HG02759 (cell line): ENCODE data around the gene SEMA3A.
A peak's percentile ranks its signal among the peaks of the same experiment; 100 is the strongest.

ENCODE experiments used
- ATAC-seq: cut with Tn5 transposase; IDR thresholded peaks from one replicate; pipeline ENCODE4 v1.9.1; 2021; ENCODE audit warnings: mild to moderate bottlenecking, moderate library complexity; ENCODE audit not compliant: unreplicated experiment

SEMA3A gene

DNA sequence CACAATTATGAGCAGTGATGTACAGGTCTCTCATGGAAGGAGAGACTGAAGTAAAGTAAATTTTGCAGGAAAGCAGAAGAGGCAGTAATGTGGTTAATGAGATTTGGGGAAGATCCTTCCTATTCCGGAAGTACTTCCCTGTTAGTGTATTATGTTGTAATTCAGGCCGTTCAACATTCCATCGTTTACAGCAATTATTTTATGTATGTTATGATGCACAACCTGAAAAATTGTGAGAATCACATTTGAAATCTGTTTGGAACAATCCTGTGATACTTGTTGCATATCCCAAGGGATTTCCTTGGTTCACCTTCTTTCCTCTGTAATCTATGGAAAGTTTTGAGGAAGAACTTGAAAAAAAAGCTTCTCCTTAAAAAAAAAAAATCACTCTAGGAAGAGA lies 247.8 kb downstream of the SEMA3A start:
- ATAC-seq = no peak

DNA sequence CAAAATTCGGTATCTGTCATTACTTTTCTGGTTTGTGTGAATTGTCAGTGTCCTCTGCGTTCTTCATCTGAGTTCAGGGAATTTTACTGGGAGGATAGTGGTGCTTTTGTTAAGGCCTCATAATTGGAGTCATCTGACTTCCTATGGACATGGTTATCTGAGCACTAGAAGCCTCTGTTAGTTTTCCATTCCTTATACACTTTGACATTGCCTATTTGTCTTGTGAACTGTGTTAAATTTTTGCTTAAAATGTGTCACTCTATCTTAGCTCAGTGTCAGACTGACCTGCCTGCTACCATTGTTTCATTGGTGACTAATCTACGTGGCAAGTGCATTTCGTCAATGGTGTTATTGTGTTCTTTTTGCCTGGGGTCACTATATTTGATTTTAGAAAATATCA lies 253.3 kb downstream of the SEMA3A start:
- ATAC-seq = no peak

- no peak for ATAC-seq
Observed at GRCh38 chr7:83937930-83938329, 256.7 kb downstream of the SEMA3A start.

DNA sequence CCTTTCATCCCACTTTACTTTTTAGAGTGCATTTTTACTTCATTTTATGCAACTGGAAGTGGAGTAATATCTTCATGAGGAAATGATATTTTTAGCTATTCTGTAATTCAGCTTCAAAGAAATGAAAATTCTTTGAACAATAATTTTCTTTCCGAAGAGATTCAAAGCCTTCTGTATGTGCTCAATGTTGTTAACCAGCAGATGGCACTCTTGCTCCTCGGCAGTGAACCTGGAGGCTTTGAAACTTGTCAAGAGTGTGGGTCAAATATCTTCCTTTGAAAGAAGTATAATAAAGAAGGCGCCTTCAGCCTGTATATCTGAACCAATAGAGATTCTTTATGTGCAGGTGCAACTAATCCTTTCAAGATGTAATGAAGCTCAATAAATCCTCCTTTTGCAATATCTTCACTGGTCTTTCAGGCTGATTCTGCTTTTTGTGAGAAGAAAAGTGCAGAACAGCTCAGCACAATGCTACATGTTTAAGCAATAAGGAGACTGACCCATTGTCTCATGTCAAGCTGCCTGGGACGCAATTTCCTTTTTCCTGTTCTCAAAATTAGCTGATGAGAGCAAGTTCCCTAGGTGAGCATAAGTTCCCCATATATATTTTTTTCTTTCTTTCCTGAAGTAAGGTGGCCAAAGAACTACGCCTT lies 258.4 kb downstream of the SEMA3A start:
- peak; percentile 87 for ATAC-seq

DNA sequence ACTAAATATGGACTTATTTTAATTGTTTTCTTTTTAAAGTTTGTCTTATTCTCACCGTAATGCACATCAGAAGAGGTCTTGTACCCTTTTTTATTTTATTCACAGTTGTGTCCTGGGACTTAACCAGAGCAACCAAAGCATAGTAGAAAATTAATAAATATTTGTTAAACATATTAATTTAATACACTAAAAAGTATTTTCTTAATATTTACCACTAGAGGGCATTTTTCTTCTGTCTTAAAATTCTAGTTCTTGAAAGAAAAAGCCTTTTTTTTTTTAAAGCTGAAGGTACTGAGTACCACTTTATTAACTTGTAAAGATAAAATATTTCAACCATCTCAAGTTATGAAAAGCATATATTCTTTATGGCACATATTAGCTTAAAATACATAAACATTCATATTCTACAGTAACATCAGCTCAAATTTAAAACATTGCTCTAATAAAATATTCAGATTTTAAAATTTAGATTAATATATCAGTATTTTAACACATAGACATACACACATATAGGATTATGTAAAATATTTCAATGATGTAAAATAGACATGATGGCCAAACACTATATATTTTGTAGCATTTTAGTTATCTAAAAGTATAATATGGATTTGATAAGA lies 260.4 kb downstream of the SEMA3A start:
- ATAC-seq = no peak

GRCh38 chr7:83931968-83932367 lies 262.6 kb downstream of the SEMA3A start:
- ATAC-seq = no peak

GRCh38 chr7:83930262-83930661 lies 264.3 kb downstream of the SEMA3A start:
- ATAC-seq = no peak

GRCh38 chr7:83925860-83926259 lies 268.7 kb downstream of the SEMA3A start:
- ATAC-seq = no peak

DNA sequence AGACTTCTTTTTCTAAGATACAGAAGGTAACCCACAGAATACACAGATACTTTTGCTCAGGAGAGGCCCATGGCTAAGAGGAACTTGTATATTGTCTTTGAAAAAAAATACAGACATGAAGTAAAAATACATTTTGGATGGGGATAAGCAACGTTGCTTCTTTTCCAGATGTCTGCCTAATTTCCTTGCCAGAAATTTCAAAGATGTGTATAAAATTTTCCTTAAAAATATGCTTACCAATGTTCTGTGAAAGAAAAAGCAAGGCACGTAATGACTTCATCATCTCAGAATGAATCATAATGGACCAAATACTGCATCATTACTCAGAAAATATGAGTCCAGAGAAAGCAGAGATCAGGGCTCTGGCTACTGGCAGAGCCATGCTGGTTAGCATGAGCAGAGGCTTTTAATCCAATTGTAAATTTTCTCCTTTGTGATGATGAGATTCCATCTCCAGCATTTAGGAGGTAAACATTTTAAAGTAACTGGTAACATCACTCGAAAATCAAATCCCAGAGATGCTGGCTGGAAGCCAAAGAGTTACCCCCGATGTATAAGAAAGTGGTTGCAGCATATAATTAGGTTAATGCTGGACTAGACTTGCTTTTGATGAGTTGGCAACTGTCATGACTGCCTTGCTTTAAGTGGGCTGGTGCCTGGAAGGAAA lies 272.5 kb downstream of the SEMA3A start:
- ATAC-seq = no peak

DNA sequence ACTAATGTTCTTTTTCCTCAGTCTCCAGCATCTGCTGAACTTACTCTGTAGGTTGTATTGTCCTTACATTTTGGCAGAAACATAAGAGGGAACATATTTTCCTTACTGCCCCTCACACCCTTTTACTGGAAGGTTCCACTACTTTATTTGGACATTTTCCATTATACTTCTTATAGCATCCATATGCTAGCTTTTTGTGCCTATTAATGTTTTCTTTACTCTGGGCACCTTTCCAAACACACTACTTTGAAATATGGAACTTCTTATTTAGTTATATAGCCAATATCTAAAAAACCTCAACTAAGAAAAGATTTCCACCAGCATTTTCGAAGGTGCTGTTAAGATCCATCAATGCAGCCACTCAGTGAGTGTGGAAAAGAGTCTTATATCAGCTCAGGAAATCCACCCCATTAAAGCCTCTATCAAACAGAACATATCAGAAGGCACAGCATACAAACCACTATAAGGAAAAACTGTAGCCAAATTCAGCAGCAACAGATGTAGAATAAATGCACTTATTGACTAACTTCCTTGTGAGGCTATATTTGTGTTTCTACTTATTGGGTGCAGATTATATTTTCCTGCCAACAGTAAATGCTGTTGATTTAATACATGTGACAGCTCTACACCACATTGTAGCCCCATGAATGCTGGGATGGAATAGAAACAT lies 273.2 kb downstream of the SEMA3A start:
- ATAC-seq = no peak

DNA sequence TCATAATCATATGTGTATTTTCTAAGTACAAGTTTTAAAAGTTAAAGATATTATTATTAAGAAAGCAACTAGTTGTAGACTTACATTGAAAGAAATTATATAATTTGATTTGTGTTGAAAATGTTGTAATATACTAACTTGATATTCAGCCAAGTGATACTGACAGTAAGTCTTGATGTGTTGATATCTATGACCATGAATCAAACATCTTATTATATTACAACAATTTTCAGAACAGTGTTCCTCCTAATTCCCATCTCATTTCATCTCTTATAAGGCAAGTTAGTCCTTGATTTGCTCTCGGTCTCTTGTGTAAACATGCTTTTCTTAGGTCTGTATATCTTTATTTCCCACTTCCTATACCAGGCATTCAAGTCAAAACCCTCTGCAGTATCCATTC lies 276.4 kb downstream of the SEMA3A start:
- ATAC-seq = no peak

DNA sequence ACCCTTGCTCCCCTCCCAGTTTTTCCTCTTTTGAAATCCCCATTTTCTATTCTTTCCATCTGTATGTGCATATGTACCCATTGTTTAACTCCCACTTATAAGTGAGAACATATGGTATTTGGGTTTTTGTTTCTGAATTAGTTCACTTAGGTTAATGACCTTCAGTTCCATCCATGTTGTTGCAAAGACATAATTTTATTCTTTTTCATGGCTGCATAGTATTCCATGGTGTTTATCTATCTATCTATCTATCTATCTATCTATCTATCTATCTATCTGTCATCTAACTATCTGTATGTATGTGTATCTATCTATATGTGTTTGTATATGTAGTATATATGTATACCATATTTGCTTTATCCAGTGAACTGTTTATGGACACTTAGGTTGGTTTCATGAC lies 281.4 kb downstream of the SEMA3A start:
- ATAC-seq = no peak

GRCh38 chr7:83908526-83908925 lies 286.1 kb downstream of the SEMA3A start:
- no peak for ATAC-seq
